Nephron progenitor cell (in vitro differentiated cells): ENCODE results near the gene ATP5F1A.
A peak's percentile ranks its signal among the peaks of the same experiment; 100 is the strongest.
"Not testable (repeated sequence)": the region's sequence is repeated elsewhere in the genome, so short reads cannot be mapped to it uniquely, and the experiment has no call there.

Experiments
- DNase-seq: peaks from one replicate; pipeline ENCODE4 v3.0.0; 2021
- H3K27ac Mint-ChIP-seq: 2 replicates; pipeline ENCODE4 v1.8.0; 2021; ENCODE audit warnings: mild to moderate bottlenecking, moderate library complexity, mixed read lengths
- H3K27me3 Mint-ChIP-seq: 2 replicates; pipeline ENCODE4 v1.8.0; 2021; ENCODE audit warnings: mild to moderate bottlenecking, low read depth, mixed read lengths; ENCODE audit not compliant: poor library complexity
- H3K36me3 Mint-ChIP-seq: 2 replicates; pipeline ENCODE4 v1.8.0; 2021; ENCODE audit warnings: low read depth, mixed read lengths
- H3K4me1 Mint-ChIP-seq: 2 replicates; pipeline ENCODE4 v1.8.0; 2021; ENCODE audit warnings: mixed read lengths
- H3K4me3 Mint-ChIP-seq: 2 replicates; pipeline ENCODE4 v1.8.0; 2021; ENCODE audit warnings: mild to moderate bottlenecking, moderate library complexity, mixed read lengths
- H3K9me3 Mint-ChIP-seq: 2 replicates; pipeline ENCODE4 v1.8.0; 2021; ENCODE audit warnings: mild to moderate bottlenecking, moderate library complexity, mixed read lengths
- TF ChIP-seq, protein P1 (sequence below): fragments of 200-600 bp; sonication (generic); IDR thresholded peaks from 2 replicates; pipeline ENCODE4 v1.5.0; 2021; ENCODE audit warnings: antibody characterized with exemption

ATP5F1A gene

DNA sequence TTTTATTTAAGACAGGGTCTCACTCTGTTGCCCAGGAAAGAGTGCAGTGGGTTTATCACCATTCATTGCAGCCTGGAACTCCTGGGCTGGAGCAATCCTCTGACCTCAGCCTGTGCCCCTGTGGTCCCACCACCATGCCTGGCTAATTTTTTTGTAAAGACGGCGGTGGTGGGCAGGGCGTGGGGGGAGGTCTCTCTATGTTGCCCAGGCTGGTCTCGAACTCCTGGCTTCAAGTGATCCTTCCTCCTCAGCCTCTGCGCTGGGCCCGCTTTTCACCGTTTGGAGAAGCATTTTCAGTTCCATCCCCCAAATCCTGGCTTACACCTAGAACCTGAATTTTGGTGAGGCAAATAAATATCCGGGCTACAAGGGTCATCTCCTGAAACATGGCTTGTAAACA, 1.4 kb upstream of the ATP5F1A start:
- Mint-ChIP-seq H3K27me3 (no peaks in the 10 kb centered on the region), H3K27ac (no peak overlapping the region), H3K9me3 (peaks cover 4% of the 10 kb centered on the region), H3K4me1 (peaks cover 32% of the 10 kb centered on the region), H3K36me3 (peaks cover 19% of the 10 kb centered on the region), H3K4me3 (no peak overlapping the region)
- no peak for DNase-seq
- TF ChIP-seq, protein P1, sequence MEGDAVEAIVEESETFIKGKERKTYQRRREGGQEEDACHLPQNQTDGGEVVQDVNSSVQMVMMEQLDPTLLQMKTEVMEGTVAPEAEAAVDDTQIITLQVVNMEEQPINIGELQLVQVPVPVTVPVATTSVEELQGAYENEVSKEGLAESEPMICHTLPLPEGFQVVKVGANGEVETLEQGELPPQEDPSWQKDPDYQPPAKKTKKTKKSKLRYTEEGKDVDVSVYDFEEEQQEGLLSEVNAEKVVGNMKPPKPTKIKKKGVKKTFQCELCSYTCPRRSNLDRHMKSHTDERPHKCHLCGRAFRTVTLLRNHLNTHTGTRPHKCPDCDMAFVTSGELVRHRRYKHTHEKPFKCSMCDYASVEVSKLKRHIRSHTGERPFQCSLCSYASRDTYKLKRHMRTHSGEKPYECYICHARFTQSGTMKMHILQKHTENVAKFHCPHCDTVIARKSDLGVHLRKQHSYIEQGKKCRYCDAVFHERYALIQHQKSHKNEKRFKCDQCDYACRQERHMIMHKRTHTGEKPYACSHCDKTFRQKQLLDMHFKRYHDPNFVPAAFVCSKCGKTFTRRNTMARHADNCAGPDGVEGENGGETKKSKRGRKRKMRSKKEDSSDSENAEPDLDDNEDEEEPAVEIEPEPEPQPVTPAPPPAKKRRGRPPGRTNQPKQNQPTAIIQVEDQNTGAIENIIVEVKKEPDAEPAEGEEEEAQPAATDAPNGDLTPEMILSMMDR: no peak

DNA sequence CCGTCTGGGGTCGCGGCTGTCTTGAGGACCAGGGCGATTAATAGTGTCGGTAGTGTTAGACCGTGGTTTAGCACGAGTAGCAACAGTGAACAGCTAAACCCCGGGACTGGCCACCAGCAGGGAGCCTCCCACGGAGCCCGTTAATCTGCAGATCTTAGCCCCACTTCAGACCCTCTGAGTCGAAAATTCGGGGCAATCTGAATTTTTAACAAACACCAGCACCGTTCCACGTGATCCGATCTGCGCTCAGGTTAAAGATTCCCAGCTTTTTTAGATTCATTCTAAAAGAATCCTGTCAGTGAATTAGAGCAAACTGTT, 479 bp upstream of the ATP5F1A start:
- no peak for DNase-seq
- H3K4me1 Mint-ChIP-seq: peaks cover 26% of the 10 kb centered on the region
- TF ChIP-seq, protein P1: no peak

DNA sequence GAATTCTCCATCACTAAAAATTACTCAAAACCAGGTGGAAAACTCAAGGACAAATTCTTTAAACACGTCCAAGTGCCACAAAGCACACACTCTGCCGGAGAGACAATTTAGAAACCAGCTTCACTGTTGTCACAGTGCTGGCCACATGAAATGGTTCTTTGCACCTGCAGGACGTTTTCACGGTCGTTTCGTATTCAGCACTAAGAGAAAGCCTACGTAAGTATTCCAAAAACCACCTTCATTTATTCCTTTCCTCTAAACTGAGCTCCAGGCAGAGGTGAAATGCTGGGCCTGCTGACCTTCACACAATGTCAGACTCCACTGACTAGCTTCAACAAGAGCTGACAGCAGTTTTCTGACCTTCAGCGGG, 680 bp downstream of the ATP5F1A start:
- H3K4me3 Mint-ChIP-seq: peak overlapping the region; percentile 99
- H3K27me3 Mint-ChIP-seq: no peaks in the 10 kb centered on the region
- H3K9me3 Mint-ChIP-seq: peaks cover 9% of the 10 kb centered on the region
- H3K4me1 Mint-ChIP-seq: peaks cover 26% of the 10 kb centered on the region
- DNase-seq: no peak
- TF ChIP-seq, protein P1: no peak
- H3K36me3 Mint-ChIP-seq: peaks cover 40% of the 10 kb centered on the region
- peak overlapping the region; percentile 98 for H3K27ac Mint-ChIP-seq

More for the DNA sequence above, 479 bp upstream of the ATP5F1A start:
- Mint-ChIP-seq H3K27ac (peak overlapping the region; percentile 98), H3K4me3 (peak overlapping the region; percentile 99), H3K36me3 (peaks cover 28% of the 10 kb centered on the region), H3K27me3 (no peaks in the 10 kb centered on the region), H3K9me3 (peaks cover 9% of the 10 kb centered on the region)

DNA sequence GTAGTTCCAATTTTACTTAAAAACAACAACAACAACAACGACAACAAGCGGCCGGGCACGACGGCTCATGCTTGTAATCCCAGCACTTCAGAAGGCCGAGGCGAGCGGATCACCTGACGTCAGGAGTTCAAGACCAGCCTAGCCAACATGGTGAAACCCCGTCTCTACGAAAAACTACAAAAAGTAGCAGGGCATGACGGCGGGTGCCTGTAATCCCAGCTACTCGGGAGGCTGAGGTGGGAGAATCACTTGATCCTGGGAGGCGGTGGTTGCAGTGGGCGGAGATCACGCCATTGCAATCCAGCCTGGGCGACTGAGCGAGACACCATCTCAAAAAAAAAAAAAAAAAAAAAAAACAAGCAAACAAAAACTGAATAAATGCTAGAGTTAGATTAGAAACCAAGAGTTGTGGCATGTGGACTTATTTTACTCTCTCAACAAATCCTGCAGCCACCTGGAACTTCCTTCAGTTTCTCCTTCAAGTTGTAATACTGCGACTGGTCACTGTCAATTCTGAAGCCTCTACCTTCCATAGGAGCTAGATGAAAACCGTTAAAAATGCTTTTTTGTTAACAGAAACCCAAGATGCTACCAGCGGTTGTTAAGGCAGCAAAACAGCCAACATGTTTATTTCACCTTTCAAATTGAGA, 1.3 kb downstream of the ATP5F1A start:
- H3K4me3 Mint-ChIP-seq: peak overlapping the region; percentile 99
- TF ChIP-seq, protein P1: no peak
- peaks cover 26% of the 10 kb centered on the region for H3K4me1 Mint-ChIP-seq
- no peak for DNase-seq
- H3K27me3 Mint-ChIP-seq: peaks cover 1% of the 10 kb centered on the region
- H3K36me3 Mint-ChIP-seq: peaks cover 46% of the 10 kb centered on the region
- H3K9me3 Mint-ChIP-seq: peaks cover 10% of the 10 kb centered on the region
- peak overlapping the region; percentile 98 for H3K27ac Mint-ChIP-seq

DNA sequence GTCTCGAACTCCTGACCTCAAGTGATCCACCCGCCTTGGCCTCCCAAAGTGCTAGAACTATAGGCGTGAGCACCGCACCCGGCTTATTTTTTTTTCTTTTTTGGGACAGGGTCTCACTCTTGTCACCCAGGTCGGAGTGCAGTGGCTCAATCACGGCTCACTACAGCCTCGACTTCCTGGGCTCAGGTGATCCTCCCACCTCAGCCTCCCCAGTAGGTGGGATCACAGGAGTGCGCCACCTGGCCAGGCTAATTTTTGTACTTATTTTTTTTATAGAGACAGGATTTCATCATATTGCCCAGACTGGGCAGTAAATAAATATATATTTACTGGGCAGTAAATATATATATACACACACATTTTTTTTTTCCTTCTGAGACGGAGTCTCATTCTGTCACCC, 2.6 kb downstream of the ATP5F1A start:
- peaks cover 26% of the 10 kb centered on the region for H3K4me1 Mint-ChIP-seq
- H3K27ac Mint-ChIP-seq: no peak overlapping the region
- no peak overlapping the region for H3K4me3 Mint-ChIP-seq
- TF ChIP-seq, protein P1: no peak
- DNase-seq: no peak
- H3K9me3 Mint-ChIP-seq: peaks cover 22% of the 10 kb centered on the region
- H3K36me3 Mint-ChIP-seq: peaks cover 59% of the 10 kb centered on the region
- H3K27me3 Mint-ChIP-seq: peaks cover 3% of the 10 kb centered on the region

DNA sequence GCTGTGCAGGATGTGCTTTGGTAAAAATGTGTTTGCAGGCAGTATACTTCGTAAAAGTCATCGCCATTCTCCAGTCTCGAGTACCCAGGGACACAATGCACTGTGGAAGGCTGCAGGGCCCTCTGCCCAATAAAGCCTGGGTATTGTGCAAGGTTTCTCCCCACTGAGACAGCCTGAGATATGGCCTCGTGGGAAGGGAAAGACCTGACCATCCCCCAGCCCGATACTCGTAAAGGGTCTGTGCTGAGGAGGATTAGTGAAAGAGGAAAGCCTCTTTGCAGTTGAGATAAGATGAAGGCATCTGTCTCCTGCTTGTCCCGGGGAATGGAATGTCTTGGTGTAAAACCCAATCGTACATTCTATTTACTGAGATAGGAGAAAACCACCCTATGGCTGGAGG, 9.6 kb downstream of the ATP5F1A start:
- H3K4me1 Mint-ChIP-seq, H3K27me3 Mint-ChIP-seq, H3K27ac Mint-ChIP-seq, DNase-seq, H3K4me3 Mint-ChIP-seq: not testable (repeated sequence)
- Mint-ChIP-seq H3K36me3 (peaks cover 100% of the 10 kb centered on the region), H3K9me3 (peaks cover 33% of the 10 kb centered on the region)
